Activated CD8-positive, alpha-beta memory T cell treated with anti-CD3 and anti-CD28 coated beads for 4 hours (primary cell): ENCODE data around the gene CUL5.
A peak's percentile ranks its signal among the peaks of the same experiment; 100 is the strongest.
"Not testable (repeated sequence)": the region's sequence is repeated elsewhere in the genome, so short reads cannot be mapped to it uniquely, and the experiment has no call there.

Experiments used
- DNase-seq, 2 donors: peaks; one replicate each; pipeline ENCODE4 v3.0.0-alpha.2; 2020; ENCODE audit warnings: low read depth in 2 of 2

The CUL5 gene

GRCh38 chr11:108115500-108116140 is 106.9 kb downstream of the CUL5 start:
- DNase-seq, result no peak

GRCh38 chr11:108117746-108118371 is 109.2 kb downstream of the CUL5 start:
- DNase-seq, result no peak

GRCh38 chr11:108120936-108121273 is 112.2 kb downstream of the CUL5 start:
- DNase-seq, result not testable (repeated sequence)

- DNase-seq, result peak; percentile 85 to 87
Observed at GRCh38 chr11:108121274-108122155, 112.8 kb downstream of the CUL5 start, which contains the start of gene ACAT1. Gene ACAT1 (plus strand): TSS chr11:108121567. CDS start chr11:108121607, 40 bp downstream.

- no peak for DNase-seq
Observed at GRCh38 chr11:108122166-108122628, 113.5 kb downstream of the CUL5 start.

GRCh38 chr11:108125096-108125495 is 116.4 kb downstream of the CUL5 start:
- DNase-seq, result no peak

- DNase-seq, result no peak
Observed at GRCh38 chr11:108128772-108129171, 120.1 kb downstream of the CUL5 start.

GRCh38 chr11:108131993-108132392 is 123.3 kb downstream of the CUL5 start:
- DNase-seq, result no peak

GRCh38 chr11:108132993-108133538 is 124.4 kb downstream of the CUL5 start:
- not testable (repeated sequence) for DNase-seq

GRCh38 chr11:108135845-108136544 is 127.3 kb downstream of the CUL5 start:
- DNase-seq, result no peak

- DNase-seq, result no peak
Observed at GRCh38 chr11:108137212-108137611, 128.5 kb downstream of the CUL5 start.

GRCh38 chr11:108142304-108142703 is 133.6 kb downstream of the CUL5 start:
- no peak for DNase-seq

- no peak for DNase-seq
Observed at GRCh38 chr11:108144615-108145014, 135.9 kb downstream of the CUL5 start.

GRCh38 chr11:108147150-108147549 is 138.5 kb downstream of the CUL5 start:
- no peak for DNase-seq

GRCh38 chr11:108148556-108148955 is 139.9 kb downstream of the CUL5 start:
- DNase-seq, result no peak

- DNase-seq, result no peak
Observed at GRCh38 chr11:108154591-108154990, 145.9 kb downstream of the CUL5 start.
